Activated effector memory CD4-positive, alpha-beta T cell treated with anti-CD3 and anti-CD28 coated beads, Interleukin-2, amount 50 U/mL, for 16 hours (primary cell): ENCODE results near the gene CD59.
"Not testable (repeated sequence)": the region's sequence is repeated elsewhere in the genome, so short reads cannot be mapped to it uniquely, and the experiment has no call there.

Source experiments
- DNase-seq: peaks from one replicate; pipeline ENCODE4 v3.0.0-alpha.2; 2020

The CD59 gene

GRCh38 chr11:33664827-33665226 is 71.4 kb downstream of the CD59 start:
- DNase-seq = no peak

GRCh38 chr11:33664166-33664565 is 72.1 kb downstream of the CD59 start:
- DNase-seq = no peak

- DNase-seq = no peak
Observed at GRCh38 chr11:33663121-33663520, 73.1 kb downstream of the CD59 start.

- DNase-seq = not testable (repeated sequence)
Observed at GRCh38 chr11:33661526-33661925, 74.7 kb downstream of the CD59 start.

GRCh38 chr11:33660962-33661361 is 75.3 kb downstream of the CD59 start:
- DNase-seq = no peak

GRCh38 chr11:33659370-33660139 is 76.7 kb downstream of the CD59 start:
- no peak for DNase-seq

GRCh38 chr11:33658195-33658900 is 77.9 kb downstream of the CD59 start:
- DNase-seq = no peak

- no peak for DNase-seq
Observed at GRCh38 chr11:33657757-33658156, 78.5 kb downstream of the CD59 start.

- no peak for DNase-seq
Observed at GRCh38 chr11:33656768-33657167, 79.5 kb downstream of the CD59 start.

- DNase-seq = no peak
Observed at GRCh38 chr11:33655842-33656600, 80.2 kb downstream of the CD59 start.

- no peak for DNase-seq
Observed at GRCh38 chr11:33654594-33654993, 81.6 kb downstream of the CD59 start.
